WERI-Rb-1 (cell line): ENCODE data around the gene RIMBP2.

Experiments used
- DNase-seq: peaks from one replicate; pipeline ENCODE4 v3.0.0-alpha.2; 2020
- H3K27ac ChIP-seq: fragments of 250-450 bp; sonication (Bioruptor Pico); 2 replicates; pipeline ENCODE4 v1.5.1; 2020; ENCODE audit warnings: mild to moderate bottlenecking, moderate library complexity
- H3K27me3 ChIP-seq: fragments of 250-450 bp; sonication (Bioruptor Pico); 2 replicates; pipeline ENCODE4 v1.5.1; 2021; ENCODE audit warnings: mild to moderate bottlenecking, low read depth, moderate library complexity; ENCODE audit not compliant: insufficient read depth, severe bottlenecking
- H3K36me3 ChIP-seq: fragments of 250-450 bp; sonication (Bioruptor Pico); 2 replicates; pipeline ENCODE4 v1.5.1; 2020; ENCODE audit warnings: mild to moderate bottlenecking, moderate library complexity
- H3K4me3 ChIP-seq: 2 replicates; pipeline ENCODE4 v1.5.1; 2011; ENCODE audit warnings: low read depth, mild to moderate bottlenecking, control low read depth, low read length
- H3K9me3 ChIP-seq: fragments of 250-450 bp; sonication (Bioruptor Pico); 2 replicates; pipeline ENCODE4 v1.5.1; 2021; ENCODE audit warnings: mild to moderate bottlenecking, moderate library complexity; ENCODE audit not compliant: severe bottlenecking
- TF ChIP-seq, protein P1 (sequence below): IDR thresholded peaks from 2 replicates; pipeline ENCODE4 v1.5.1; 2011; ENCODE audit warnings: low read depth, mild to moderate bottlenecking, control low read depth, inconsistent platforms, low read length

The RIMBP2 gene

DNA sequence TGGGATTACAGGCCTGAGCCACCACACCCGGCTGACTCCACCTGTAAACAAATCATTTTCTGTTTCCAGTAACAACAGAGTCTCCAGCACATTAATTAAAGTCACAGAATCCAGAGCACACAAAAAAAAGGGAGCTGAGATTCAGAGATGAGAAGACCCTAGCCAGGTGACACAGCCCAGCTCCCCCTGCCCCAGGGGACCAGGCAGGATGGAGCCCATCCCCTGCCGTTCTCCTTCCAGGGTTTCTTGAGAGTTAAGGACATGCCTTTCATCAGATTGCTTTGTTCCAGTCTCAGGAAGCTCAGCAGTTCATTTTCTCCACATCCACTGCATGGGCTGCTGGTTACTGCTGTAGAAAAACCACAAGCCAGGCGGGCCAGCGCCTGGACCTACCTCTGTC lies 81.2 kb downstream of the RIMBP2 start:
- no peaks in the 10 kb centered on the region for H3K27me3 ChIP-seq
- H3K4me3 ChIP-seq = no peak overlapping the region
- H3K27ac ChIP-seq = no peak overlapping the region
- TF ChIP-seq, protein P1, sequence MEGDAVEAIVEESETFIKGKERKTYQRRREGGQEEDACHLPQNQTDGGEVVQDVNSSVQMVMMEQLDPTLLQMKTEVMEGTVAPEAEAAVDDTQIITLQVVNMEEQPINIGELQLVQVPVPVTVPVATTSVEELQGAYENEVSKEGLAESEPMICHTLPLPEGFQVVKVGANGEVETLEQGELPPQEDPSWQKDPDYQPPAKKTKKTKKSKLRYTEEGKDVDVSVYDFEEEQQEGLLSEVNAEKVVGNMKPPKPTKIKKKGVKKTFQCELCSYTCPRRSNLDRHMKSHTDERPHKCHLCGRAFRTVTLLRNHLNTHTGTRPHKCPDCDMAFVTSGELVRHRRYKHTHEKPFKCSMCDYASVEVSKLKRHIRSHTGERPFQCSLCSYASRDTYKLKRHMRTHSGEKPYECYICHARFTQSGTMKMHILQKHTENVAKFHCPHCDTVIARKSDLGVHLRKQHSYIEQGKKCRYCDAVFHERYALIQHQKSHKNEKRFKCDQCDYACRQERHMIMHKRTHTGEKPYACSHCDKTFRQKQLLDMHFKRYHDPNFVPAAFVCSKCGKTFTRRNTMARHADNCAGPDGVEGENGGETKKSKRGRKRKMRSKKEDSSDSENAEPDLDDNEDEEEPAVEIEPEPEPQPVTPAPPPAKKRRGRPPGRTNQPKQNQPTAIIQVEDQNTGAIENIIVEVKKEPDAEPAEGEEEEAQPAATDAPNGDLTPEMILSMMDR = no peak
- H3K36me3 ChIP-seq = no peaks in the 10 kb centered on the region
- no peak for DNase-seq
- no peaks in the 10 kb centered on the region for H3K9me3 ChIP-seq

DNA sequence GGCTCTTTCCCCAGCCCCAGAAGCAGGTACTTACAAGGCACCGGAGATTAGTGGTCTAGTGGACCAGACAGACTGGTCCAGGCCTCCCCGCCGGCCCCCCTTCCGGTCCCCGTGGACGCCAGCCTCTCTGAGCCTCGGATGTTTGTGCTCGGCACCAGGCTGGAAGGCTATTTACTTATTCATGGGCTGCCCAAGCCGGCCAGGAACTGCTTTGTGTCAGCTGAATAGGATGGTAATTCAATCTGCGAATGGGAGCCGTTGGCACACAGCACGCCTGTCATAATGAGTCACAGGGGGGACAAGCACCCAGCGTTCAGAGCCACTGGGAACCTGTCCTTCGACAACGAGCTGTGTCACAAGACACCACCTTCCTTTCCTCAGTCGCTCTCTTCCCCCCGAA lies 82.3 kb downstream of the RIMBP2 start:
- peak; percentile 82 for DNase-seq
- TF ChIP-seq, protein P1 = no peak
- peak overlapping the region; percentile 43 for H3K27ac ChIP-seq
- H3K36me3 ChIP-seq = no peaks in the 10 kb centered on the region
- no peaks in the 10 kb centered on the region for H3K27me3 ChIP-seq
- peak overlapping the region; percentile 26 for H3K4me3 ChIP-seq
- H3K9me3 ChIP-seq = no peaks in the 10 kb centered on the region

DNA sequence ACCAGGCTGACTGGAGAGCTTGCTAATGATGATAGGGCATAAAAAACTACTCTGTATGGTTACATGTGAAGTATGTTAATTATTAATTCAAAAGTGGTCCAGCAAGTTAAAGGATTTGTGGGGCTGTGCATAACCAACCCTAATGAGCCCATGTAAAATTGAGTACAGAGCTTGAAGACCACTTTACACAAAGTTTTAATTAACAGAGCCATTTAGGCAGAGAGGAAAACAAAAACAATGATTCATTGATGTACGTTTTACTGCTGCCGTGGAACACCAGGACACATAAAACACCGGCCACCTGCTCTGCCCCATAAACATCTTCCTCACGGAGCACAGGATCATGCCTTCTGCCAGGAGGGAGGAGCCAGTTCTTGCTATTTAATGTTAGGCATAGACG lies 83.5 kb downstream of the RIMBP2 start:
- peak overlapping the region; percentile 43 for H3K27ac ChIP-seq
- TF ChIP-seq, protein P1 = no peak
- peaks cover 4% of the 10 kb centered on the region; the same call in 1 of the 2 replicates for H3K36me3 ChIP-seq
- H3K27me3 ChIP-seq = no peaks in the 10 kb centered on the region
- H3K4me3 ChIP-seq = no peak overlapping the region
- DNase-seq = no peak
- H3K9me3 ChIP-seq = no peaks in the 10 kb centered on the region

DNA sequence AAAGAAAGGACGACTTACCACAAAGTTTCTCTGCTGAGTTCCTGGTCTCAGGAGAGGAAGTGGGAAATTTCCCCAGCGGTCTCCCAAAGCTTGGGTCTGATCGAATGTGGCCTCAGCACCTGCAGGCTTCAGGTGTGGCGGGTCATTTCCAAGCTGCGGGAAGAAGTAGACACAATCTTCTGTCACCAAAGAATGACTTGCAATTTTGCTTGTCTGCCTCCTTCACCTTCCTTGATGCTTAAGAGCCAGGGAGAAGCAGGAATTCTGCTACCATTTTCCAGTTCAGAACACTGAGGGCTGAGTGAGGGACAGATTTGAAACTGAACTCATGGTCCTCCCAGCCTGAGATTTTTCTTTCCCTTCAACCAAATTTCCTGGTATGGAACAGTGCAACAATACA lies 87.8 kb downstream of the RIMBP2 start:
- H3K36me3 ChIP-seq = peaks cover 7% of the 10 kb centered on the region
- DNase-seq = no peak
- no peak overlapping the region for H3K4me3 ChIP-seq
- no peaks in the 10 kb centered on the region for H3K9me3 ChIP-seq
- no peak overlapping the region for H3K27ac ChIP-seq
- TF ChIP-seq, protein P1 = no peak
- no peaks in the 10 kb centered on the region for H3K27me3 ChIP-seq

DNA sequence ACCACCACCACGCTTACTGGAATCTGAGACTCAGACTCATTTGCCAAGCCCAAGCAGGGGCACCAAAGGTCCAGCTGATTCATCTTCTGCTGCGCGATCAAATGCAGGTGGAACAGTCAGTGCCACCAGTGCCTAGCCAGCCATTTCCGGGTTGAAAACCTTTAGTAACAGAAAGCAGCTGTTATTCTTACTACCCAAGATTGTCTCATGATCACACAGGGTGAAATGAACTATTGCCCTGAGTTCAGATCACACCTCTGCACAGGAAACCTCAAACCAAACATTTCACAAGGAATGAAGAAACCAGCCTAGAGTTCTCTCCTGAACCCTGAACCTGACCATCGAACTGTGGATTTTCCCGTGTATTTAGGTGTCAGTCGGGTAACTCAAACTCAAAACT lies 88.9 kb downstream of the RIMBP2 start:
- Histone ChIP-seq H3K36me3 (peaks cover 7% of the 10 kb centered on the region), H3K27ac (no peak overlapping the region), H3K4me3 (no peak overlapping the region), H3K9me3 (peaks cover 4% of the 10 kb centered on the region), H3K27me3 (no peaks in the 10 kb centered on the region)
- no peak for DNase-seq
- TF ChIP-seq, protein P1 = no peak

DNA sequence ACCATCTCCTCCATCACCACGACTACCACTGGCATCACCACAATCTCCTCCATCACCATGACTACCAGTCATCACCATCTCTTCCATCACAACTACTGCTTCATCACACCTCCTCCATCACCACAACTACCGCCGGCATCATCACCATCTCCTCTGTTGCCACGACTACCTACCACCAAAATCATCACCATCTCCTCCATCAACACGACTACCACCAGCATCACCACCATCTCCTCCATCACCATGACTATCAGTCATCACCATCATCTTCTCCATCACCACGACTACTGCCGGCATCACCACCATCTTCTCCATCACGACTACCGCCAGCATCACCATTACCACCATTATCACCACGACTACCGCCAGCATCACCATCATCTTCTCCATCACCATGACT lies 89.5 kb downstream of the RIMBP2 start:
- Histone ChIP-seq H3K36me3 (peaks cover 7% of the 10 kb centered on the region), H3K9me3 (peaks cover 4% of the 10 kb centered on the region), H3K27ac (no peak overlapping the region), H3K4me3 (no peak overlapping the region), H3K27me3 (no peaks in the 10 kb centered on the region)
- no peak for DNase-seq
- TF ChIP-seq, protein P1 = no peak
